Heart left ventricle (tissue), 16 donors: Measurements from ENCODE around the gene TRPM1. TPM values are rescaled to one million over a fixed set of nuclear protein-coding genes. Genes with fewer than 3 reads are reported as not detected.
A peak's percentile ranks its signal among the peaks of the same experiment; 100 is the strongest.

Experiments used
- ATAC-seq, 4 donors: fragments of 200-7000 bp; cut with Tn5 transposase; one replicate each; pipeline ENCODE4 v1.9.1; 2020 to 2022; ENCODE audit warnings: moderate library complexity in 4 of 4, mild to moderate bottlenecking in 3 of 4, moderate number of reproducible peaks in 1 of 4
- DNase-seq, 5 donors: peaks; one replicate each; pipeline ENCODE4 v3.0.0-alpha.2; 2020
- H3K27ac ChIP-seq, 12 donors: fragments of 200-600 bp; sonication (generic) in 4 of 12; one replicate each; pipeline versions ENCODE4 v1.5.0 to v1.8.0; 2016 to 2022; ENCODE audit warnings: mild to moderate bottlenecking in 2 of 12
- H3K27me3 ChIP-seq, 9 donors: fragments of 200-600 bp; sonication (generic) in 2 of 9; one replicate each; pipeline versions ENCODE4 v1.5.1 to v1.8.0; 2016 to 2022; ENCODE audit warnings: mild to moderate bottlenecking in 3 of 9
- H3K36me3 ChIP-seq, 9 donors: fragments of 200-600 bp; sonication (generic) in 2 of 9; one replicate each; pipeline versions ENCODE4 v1.5.0 to v1.8.0; 2018 to 2022; ENCODE audit warnings: mild to moderate bottlenecking in 2 of 9
- H3K4me1 ChIP-seq, 12 donors: fragments of 200-600 bp; sonication (generic) in 4 of 12; one replicate each; pipeline versions ENCODE4 v1.5.0 to v1.8.0; 2016 to 2022; ENCODE audit warnings: mild to moderate bottlenecking in 3 of 12
- H3K4me3 ChIP-seq, 12 donors: fragments of 200-600 bp; sonication (generic) in 4 of 12; one replicate each; pipeline versions ENCODE4 v1.5.0 to v1.8.0; 2017 to 2022; ENCODE audit warnings: mild to moderate bottlenecking in 9 of 12, moderate library complexity in 4 of 12
- H3K9me3 ChIP-seq, 12 donors: fragments of 200-600 bp; sonication (generic) in 4 of 12; one replicate each; pipeline versions ENCODE4 v1.5.0 to v1.8.0; 2016 to 2022; ENCODE audit warnings: mild to moderate bottlenecking in 1 of 12
- CTCF ChIP-seq, 12 donors: fragments of 200-600 bp; sonication (generic) in 4 of 12; IDR thresholded peaks; one replicate each; pipeline versions ENCODE4 v1.5.0 to v1.8.0; 2018 to 2022; ENCODE audit warnings: antibody characterized with exemption in 12 of 12, mild to moderate bottlenecking in 5 of 12
- POLR2A ChIP-seq, 2 donors: fragments of 450-650 bp; IDR thresholded peaks; one replicate each; pipeline ENCODE4 v1.6.1; 2017; ENCODE audit warnings: antibody characterized with exemption in 2 of 2, mild to moderate bottlenecking in 2 of 2, moderate library complexity in 2 of 2
- WGBS, 4 donors: extraction: QIAGEN DNeasy Blood & Tissue Kit in 2 of 4; methylation state at CpG; one replicate each; pipeline versions ENCODE4 v1.1.5 to v1.1.7; 2013 to 2018; 5-methylcytosine and 5-hydroxymethylcytosine counted together
- intact Hi-C, 10 donors: fragments of 100-400 bp; cut with DNase I; formaldehyde crosslinking; loops; one replicate each; pipeline versions ENCODE4 v1.11.1 to v1.14.2; 2022
- polyA plus RNA-seq, 2 donors: library from polyadenylated mRNA; stranded (reverse); fragments of 200-250 nt; gene quantifications; one replicate each; pipeline ENCODE4 v1.2.3, GENCODE V29; 2013
- total RNA-seq, 9 donors: library from RNA; depleted of rRNA in 2 of 9; stranded (reverse); fragments of >200 nt in 2 of 9; fragmentation: NEBNext Ultra II Directional in 3 of 9; extraction: Animal tissue kit (Norgen Biotek cat#: 25700) in 3 of 9; gene quantifications; one replicate each; pipeline versions ENCODE4 v1.1.0 to v1.2.4, GENCODE V29; 2016 to 2023
- donor health status: ischemic (EF 13 %, LVEDD 7.1; RV severe dilation, severe dysfunction).
- donor health status: healthy with polysubstance abuse.
- donor health status: DM: no; HTN: yes; CAD: no.
- donor health status: DM: no; HTN: no; CAD: no.
- donor health status: ischemic (EF 25% LVEDD 6.9; RV normal size, moderate dysfunction).
- donor health status: ischemic (EF 25% LVEDD 5.7; RV mildly dilated, moderate dysfunction).
- donor health status: healthy.
- donor health status: DM: yes; HTN: yes; CAD: no.
- donor health status: ischemic (EF 35%, LVEDD 5.7; RV mildly dilated, moderate dysfunction).
- donor health status: nonischemic (EF 11% LVEDD 7.7; RV severe dilation, severe dysfunction).
- donor health status: DM: yes; HTN: yes; CAD: no.
- donor health status: PGD.
- donor health status: ischemic (EF 29% LVEDD 5.4; RV normal size, mild dysfunction).
- donor health status: nonischemic (EF 23%, LVEDD 6.1; RV moderate dilation, normal function).

Gene TRPM1
- total and polyA plus RNA-seq, 11 donors = 0.25 TPM; not detected in 10

- Histone ChIP-seq H3K4me3 (no peak overlapping the region), H3K9me3 (peaks cover 0 to 28% (median 13%) of the 10 kb centered on the region in 12 donors), H3K36me3 (no peaks in the 10 kb centered on the region), H3K27me3 (no peaks in the 10 kb centered on the region), H3K4me1 (peaks cover 0 to 9% (median 0%) of the 10 kb centered on the region in 12 donors), H3K27ac (no peak overlapping the region)
- TF ChIP-seq POLR2A (IDR thresholded peaks at IDR 0.05) (no peak), CTCF (IDR thresholded peaks at IDR 0.05) (no peak)
- intact Hi-C loops = no loop called here
- 93 to 99% (median 97%) methylated on average over 1 of the region's 1 CpG for WGBS, 4 donors
- no peak for DNase-seq
- ATAC-seq = no peak
Measured at GRCh38 chr15:31010036-31010435, 91.5 kb downstream of the TRPM1 start.

GRCh38 chr15:31005660-31006059, 95.9 kb downstream of the TRPM1 start:
- WGBS, 4 donors = 76 to 83% (median 81%) methylated on average over 2 of the region's 2 CpGs
- ATAC-seq (no peak), DNase-seq (no peak)
- intact Hi-C loops = loop anchor here in 2 of 10 donors (10.0 kb wide), 2 partner anchors 59 to 319 kb away; partner anchors contain the start of gene KLF13 (in 1 of the 2)
- H3K36me3 ChIP-seq = no peaks in the 10 kb centered on the region
- TF ChIP-seq CTCF (IDR thresholded peaks at IDR 0.05) = no peak
- TF ChIP-seq POLR2A (IDR thresholded peaks at IDR 0.05) = no peak
- no peaks in the 10 kb centered on the region for H3K9me3 ChIP-seq
- no peak overlapping the region for H3K27ac ChIP-seq
- H3K27me3 ChIP-seq = no peaks in the 10 kb centered on the region
- peaks cover 0 to 24% (median 6%) of the 10 kb centered on the region in 12 donors for H3K4me1 ChIP-seq
- H3K4me3 ChIP-seq = no peak overlapping the region

- intact Hi-C loops = loop anchor here in 2 of 10 donors (10.0 kb wide), 2 partner anchors 61 to 321 kb away; partner anchors contain the start of gene KLF13 (in 1 of the 2)
- no peaks in the 10 kb centered on the region for H3K27me3 ChIP-seq
- no peaks in the 10 kb centered on the region for H3K36me3 ChIP-seq
- WGBS, 4 donors = 23 to 32% (median 27%) methylated on average over 5 of the region's 5 CpGs
- H3K4me1 ChIP-seq = peaks cover 0 to 24% (median 6%) of the 10 kb centered on the region in 12 donors
- H3K9me3 ChIP-seq = no peaks in the 10 kb centered on the region
- H3K4me3 ChIP-seq = peak overlapping the region in 1 of 12 donors; percentile 10
- ATAC-seq (peak; percentile 55 to 96 (median 75)), DNase-seq (peak; percentile 55 to 80 (median 65))
- H3K27ac ChIP-seq = peak overlapping the region in 11 of 12 donors; percentile 9 to 71 (median 51)
- no peak for TF ChIP-seq CTCF (IDR thresholded peaks at IDR 0.05)
- TF ChIP-seq POLR2A (IDR thresholded peaks at IDR 0.05) = no peak
Measured at GRCh38 chr15:31004220-31004733, 97.2 kb downstream of the TRPM1 start.

- no peak for ATAC-seq
- no peak for DNase-seq
- 92 to 98% (median 95%) methylated on average over 3 of the region's 3 CpGs for WGBS, 4 donors
- TF ChIP-seq POLR2A (IDR thresholded peaks at IDR 0.05) = no peak
- no peak for TF ChIP-seq CTCF (IDR thresholded peaks at IDR 0.05)
- intact Hi-C loops = loop anchor here in 2 of 10 donors (10.0 kb wide), 2 partner anchors 63 to 323 kb away; partner anchors contain the start of gene KLF13 (in 1 of the 2)
- Histone ChIP-seq H3K36me3 (no peaks in the 10 kb centered on the region), H3K27ac (no peak overlapping the region), H3K4me3 (no peak overlapping the region), H3K9me3 (no peaks in the 10 kb centered on the region), H3K4me1 (peaks cover 0 to 24% (median 6%) of the 10 kb centered on the region in 12 donors), H3K27me3 (no peaks in the 10 kb centered on the region)
Measured at GRCh38 chr15:31001702-31002101, 99.8 kb downstream of the TRPM1 start.
